Uterus (tissue), 2 donors: ENCODE data around the gene CD46.

ENCODE experiments used
- CTCF ChIP-seq, 4 experiments: fragments of 200-600 bp in 2 of 4; fragments of 450-650 bp in 2 of 4; sonication (generic) in 2 of 4; IDR thresholded peaks; one replicate each; pipeline ENCODE4 v1.5.1; 2016 to 2019; ENCODE audit warnings: antibody characterized with exemption in 4 of 4, mild to moderate bottlenecking in 2 of 4, moderate library complexity in 1 of 4
- POLR2A ChIP-seq, 2 donors: fragments of 450-650 bp; IDR thresholded peaks; one replicate each; pipeline ENCODE4 v1.6.1; 2016; ENCODE audit warnings: antibody characterized with exemption in 2 of 2, mild to moderate bottlenecking in 1 of 2, moderate library complexity in 1 of 2

- no peak for TF ChIP-seq CTCF (IDR thresholded peaks at IDR 0.05)
- no peak for TF ChIP-seq POLR2A (IDR thresholded peaks at IDR 0.05)
Observed at GRCh38 chr1:207702317-207702716, 49.5 kb upstream of the CD46 start.
